Keratinocyte (primary cell): ENCODE data around the gene ADSL. TPM values are rescaled to one million over a fixed set of nuclear protein-coding genes. Genes with fewer than 3 reads are reported as not detected.

Experiments
- DNase-seq: peaks from one replicate; pipeline ENCODE4 v3.0.0-alpha.2; 2011; ENCODE audit warnings: low read depth, missing footprints, low spot score
- FAIRE-seq: peaks from 2 replicates; lab custom pipeline; 2011; peaks lifted over from hg19 to GRCh38; lab: Jason Lieb, UNC
- H2AFZ ChIP-seq: 2 replicates; pipeline ENCODE4 v1.6.0; 2012; ENCODE audit warnings: low read length, control low read depth, inconsistent platforms; ENCODE audit not compliant: control insufficient read depth
- H3K27ac ChIP-seq: 2 replicates; pipeline ENCODE4 v1.5.1; 2011; ENCODE audit warnings: low read length; ENCODE audit not compliant: control insufficient read depth, insufficient read depth
- H3K27me3 ChIP-seq: 3 replicates; pipeline ENCODE4 v1.6.0; 2011; ENCODE audit warnings: low read length; ENCODE audit not compliant: control insufficient read depth, insufficient read depth; ENCODE audit errors: extremely low read depth
- H3K36me3 ChIP-seq, 2 experiments: 2 replicates in 1 of 2; 3 replicates in 1 of 2; pipeline ENCODE4 v1.5.1; 2011; ENCODE audit warnings: low read length in 2 of 2, mild to moderate bottlenecking in 1 of 2; ENCODE audit not compliant: control insufficient read depth in 2 of 2, insufficient read depth in 2 of 2; ENCODE audit errors: extremely low read depth in 1 of 2
- H3K4me1 ChIP-seq: 3 replicates; pipeline ENCODE4 v1.5.1; 2011; ENCODE audit warnings: low read length; ENCODE audit not compliant: control insufficient read depth, insufficient read depth; ENCODE audit errors: extremely low read depth
- H3K4me2 ChIP-seq: 3 replicates; pipeline ENCODE4 v1.6.0; 2011; ENCODE audit warnings: low read depth, low read length; ENCODE audit not compliant: control insufficient read depth, insufficient read depth; ENCODE audit errors: extremely low read depth
- H3K4me3 ChIP-seq, 3 experiments: fragments of 200-600 bp in 1 of 3; sonication (generic) in 1 of 3; 2 replicates in 2 of 3; 3 replicates in 1 of 3; pipeline ENCODE4 v1.5.1; 2011 to 2016; ENCODE audit warnings: low read length in 3 of 3, mild to moderate bottlenecking in 3 of 3, control low read depth in 2 of 3, inconsistent platforms in 1 of 3, low read depth in 1 of 3, mixed read lengths in 1 of 3, mixed run types in 1 of 3, moderate library complexity in 1 of 3; ENCODE audit not compliant: control insufficient read depth in 2 of 3, insufficient read depth in 2 of 3; ENCODE audit errors: extremely low read depth in 1 of 3
- H3K79me2 ChIP-seq: 2 replicates; pipeline ENCODE4 v1.6.0; 2012; ENCODE audit warnings: low read length; ENCODE audit not compliant: control insufficient read depth, insufficient read depth
- H3K9ac ChIP-seq: 3 replicates; pipeline ENCODE4 v1.6.0; 2011; ENCODE audit warnings: low read length; ENCODE audit not compliant: control insufficient read depth, insufficient read depth; ENCODE audit errors: extremely low read depth
- H3K9me1 ChIP-seq: 3 replicates; pipeline ENCODE4 v1.6.0; 2011; ENCODE audit warnings: low read length; ENCODE audit not compliant: control insufficient read depth, insufficient read depth; ENCODE audit errors: extremely low read depth
- H3K9me3 ChIP-seq: 2 replicates; pipeline ENCODE4 v1.5.1; 2012; ENCODE audit warnings: low read depth, low read length; ENCODE audit not compliant: control insufficient read depth
- H4K20me1 ChIP-seq: 3 replicates; pipeline ENCODE4 v1.6.0; 2011; ENCODE audit warnings: low read length; ENCODE audit not compliant: control insufficient read depth, insufficient read depth; ENCODE audit errors: extremely low read depth
- CTCF ChIP-seq, 3 experiments: IDR thresholded peaks in 1 of 3; conservative IDR thresholded peaks in 1 of 3; optimal IDR thresholded peaks in 1 of 3; 2 replicates in 2 of 3; 3 replicates in 1 of 3; pipeline versions ENCODE3 to v1.5.1; 2011; ENCODE audit warnings: low read length in 3 of 3, mild to moderate bottlenecking in 3 of 3, moderate library complexity in 2 of 3, control low read depth in 1 of 3, inconsistent platforms in 1 of 3; ENCODE audit not compliant: insufficient read depth in 2 of 3; ENCODE audit errors: extremely low read depth in 1 of 3
- EZH2 ChIP-seq: IDR thresholded peaks from one replicate; pipeline ENCODE4 v1.6.1; 2012; ENCODE audit warnings: inconsistent platforms, mild to moderate bottlenecking, low read length, moderate library complexity
- dilution Hi-C: fragments of 300-500 bp; cut with MboI; formaldehyde crosslinking; loops from one replicate; pipeline ENCODE4 v1.7.0; 2020; ENCODE audit warnings: low sequenced_read_pairs; ENCODE audit not compliant: extremely low pct_ligation_motif_present
- polyA plus RNA-seq, 5 experiments: library from polyadenylated mRNA; depleted of rRNA in 3 of 5; stranded (reverse) in 3 of 5; stranded (forward) in 1 of 5; unstranded in 1 of 5; fragments of >200 nt; gene quantifications; 1 replicate in 1 of 5; 2 replicates in 3 of 5; 3 replicates in 1 of 5; pipeline versions ENCODE4 v1.2.1 to v1.2.3, GENCODE V29; 2011 to 2012; ENCODE audit warnings: missing spikeins in 2 of 5, low read depth in 1 of 5, low replicate concordance in 1 of 5

Gene ADSL
- polyA plus RNA-seq, 1 donor (not counting 4 experiments of a cell fraction or from before 2014, with no cell fraction given) = 96.1 TPM

GRCh38 chr22:40397396-40397795 is 51.1 kb downstream of the ADSL start:
- no peak overlapping the region for H3K9ac ChIP-seq
- H3K79me2 ChIP-seq = peaks cover 5% of the 10 kb centered on the region
- H3K9me3 ChIP-seq = no peaks in the 10 kb centered on the region
- no peak overlapping the region for H3K4me2 ChIP-seq
- H3K4me1 ChIP-seq = peaks cover 14% of the 10 kb centered on the region
- dilution Hi-C loops = no loop called here
- no peaks in the 10 kb centered on the region for H3K9me1 ChIP-seq
- TF ChIP-seq CTCF (optimal IDR thresholded peaks at IDR 0.05 in 1 of 3, IDR thresholded peaks at IDR 0.05 in 1 of 3, conservative IDR thresholded peaks at IDR 0.05 in 1 of 3; ENCODE audit: extremely low read depth in 1 of 3, insufficient read depth in 2 of 3, low read length in 3 of 3) (no peak), EZH2 (no peak)
- FAIRE-seq (no peak), DNase-seq (no peak)
- peaks cover 14 to 20% of the 10 kb centered on the region in 2 experiments for H3K36me3 ChIP-seq
- no peaks in the 10 kb centered on the region for H4K20me1 ChIP-seq
- no peak overlapping the region for H2AFZ ChIP-seq
- no peaks in the 10 kb centered on the region for H3K27me3 ChIP-seq
- no peak overlapping the region for H3K4me3 ChIP-seq
- H3K27ac ChIP-seq = peak overlapping the region; percentile 55

- dilution Hi-C loops = no loop called here
- H3K4me3 ChIP-seq = no peak overlapping the region
- H3K36me3 ChIP-seq = peaks cover 17 to 24% of the 10 kb centered on the region in 2 experiments
- no peaks in the 10 kb centered on the region for H3K27me3 ChIP-seq
- DNase-seq (no peak), FAIRE-seq (no peak)
- no peak for TF ChIP-seq CTCF (optimal IDR thresholded peaks at IDR 0.05 in 1 of 3, IDR thresholded peaks at IDR 0.05 in 1 of 3, conservative IDR thresholded peaks at IDR 0.05 in 1 of 3; ENCODE audit: extremely low read depth in 1 of 3, insufficient read depth in 2 of 3, low read length in 3 of 3)
- no peak for TF ChIP-seq EZH2
- peaks cover 3% of the 10 kb centered on the region for H3K79me2 ChIP-seq
- H3K9me1 ChIP-seq = no peaks in the 10 kb centered on the region
- H3K4me1 ChIP-seq = peaks cover 14% of the 10 kb centered on the region
- no peaks in the 10 kb centered on the region for H4K20me1 ChIP-seq
- no peak overlapping the region for H3K9ac ChIP-seq
- H3K27ac ChIP-seq = no peak overlapping the region
- H3K4me2 ChIP-seq = no peak overlapping the region
- H2AFZ ChIP-seq = no peak overlapping the region
- H3K9me3 ChIP-seq = no peaks in the 10 kb centered on the region
Observed at GRCh38 chr22:40399621-40400020, 53.3 kb downstream of the ADSL start.
